Occipital lobe (tissue), 2 donors: ENCODE measurements around the gene DZIP1. TPM values are rescaled to one million over a fixed set of nuclear protein-coding genes. Genes with fewer than 3 reads are reported as not detected.
A peak's percentile ranks its signal among the peaks of the same experiment; 100 is the strongest.
"Not testable (repeated sequence)": the region's sequence is repeated elsewhere in the genome, so short reads cannot be mapped to it uniquely, and the experiment has no call there.

ENCODE experiments used
- DNase-seq: peaks from one replicate; lab custom pipeline; 2025; lab: John Stamatoyannopoulos, UW
- total RNA-seq: library from RNA; depleted of rRNA; stranded (reverse); fragments of >200 nt; gene quantifications from one replicate; pipeline ENCODE4 v1.2.3, GENCODE V29; 2014

The DZIP1 gene
- 43.7 TPM for total RNA-seq

GRCh38 chr13:95644601-95645052 lies at the start of gene DZIP1:
Gene DZIP1 (minus strand): TSS chr13:95644706. CDS start chr13:95642029, 2,677 bp downstream.
- DNase-seq, result peak; percentile 75

GRCh38 chr13:95690986-95691385 lies 46.5 kb upstream of the DZIP1 start:
- not testable (repeated sequence) for DNase-seq

- DNase-seq, result no peak
These were observed 45.0 kb upstream of the DZIP1 start for GRCh38 chr13:95689582-95689926.

- DNase-seq, result not testable (repeated sequence)
These were observed 40.5 kb upstream of the DZIP1 start for GRCh38 chr13:95684960-95685359.

- no peak for DNase-seq
These were observed 39.9 kb upstream of the DZIP1 start for GRCh38 chr13:95684418-95684817.

- DNase-seq, result no peak
These were observed 35.2 kb upstream of the DZIP1 start for GRCh38 chr13:95679722-95680121.

GRCh38 chr13:95678967-95679366 lies 34.5 kb upstream of the DZIP1 start:
- no peak for DNase-seq

GRCh38 chr13:95677564-95678266 lies 33.2 kb upstream of the DZIP1 start:
- DNase-seq, result no peak

GRCh38 chr13:95676762-95677563 lies 32.5 kb upstream of the DZIP1 start, which contains the start of gene DNAJC3:
Gene DNAJC3 (plus strand): TSS chr13:95677139. CDS start chr13:95677256, 117 bp downstream.
- peak; percentile 98 for DNase-seq

GRCh38 chr13:95676105-95676761 lies 31.7 kb upstream of the DZIP1 start:
- no peak for DNase-seq

- DNase-seq, result no peak
These were observed 27.1 kb upstream of the DZIP1 start for GRCh38 chr13:95671597-95671996.

- not testable (repeated sequence) for DNase-seq
These were observed 22.7 kb upstream of the DZIP1 start for GRCh38 chr13:95667235-95667634.

- no peak for DNase-seq
These were observed 16.6 kb upstream of the DZIP1 start for GRCh38 chr13:95660981-95661581.

- no peak for DNase-seq
These were observed 15.0 kb upstream of the DZIP1 start for GRCh38 chr13:95659500-95659899.

GRCh38 chr13:95656386-95657015 lies 12.0 kb upstream of the DZIP1 start:
- no peak for DNase-seq

GRCh38 chr13:95652821-95653220 lies 8.3 kb upstream of the DZIP1 start:
- DNase-seq, result no peak

- no peak for DNase-seq
These were observed 7.8 kb upstream of the DZIP1 start for GRCh38 chr13:95652244-95652764.

GRCh38 chr13:95650696-95651095 lies 6.2 kb upstream of the DZIP1 start:
- DNase-seq, result no peak

- no peak for DNase-seq
These were observed 2.8 kb upstream of the DZIP1 start for GRCh38 chr13:95647321-95647720.

GRCh38 chr13:95643936-95644598 lies 439 bp downstream of the DZIP1 start:
- peak; percentile 35 for DNase-seq
